HepG2 (cell line): ENCODE measurements around the gene CXXC5. TPM values are rescaled to one million over a fixed set of nuclear protein-coding genes. Genes with fewer than 3 reads are reported as not detected.
A peak's percentile ranks its signal among the peaks of the same experiment; 100 is the strongest.

Experiments used
- ATF7 ChIP-seq, 2 experiments: fragments of 450-650 bp in 1 of 2; sonication (generic) in 1 of 2; formaldehyde crosslinking in 1 of 2; IDR thresholded peaks; 2 replicates each; pipeline versions ENCODE4 v1.4.0 to v1.6.1; 2016 to 2020; ENCODE audit warnings: antibody characterized with exemption in 1 of 2, mild to moderate bottlenecking in 1 of 2, missing genetic modification reagents in 1 of 2
- CENPT ChIP-seq: sonication (generic); formaldehyde crosslinking; IDR thresholded peaks from 2 replicates; pipeline ENCODE4 v1.8.0; 2022; ENCODE audit warnings: low read depth, mild to moderate bottlenecking, moderate library complexity, missing genetic modification reagents
- ERF ChIP-seq: IDR thresholded peaks from 2 replicates; pipeline ENCODE4 v1.6.1; 2018; ENCODE audit warnings: missing biosample characterization, missing genetic modification reagents
- ESRRA ChIP-seq: sonication (generic); formaldehyde crosslinking; IDR thresholded peaks from 2 replicates; pipeline ENCODE4 v1.5.1; 2020; ENCODE audit warnings: mild to moderate bottlenecking, low read depth, missing genetic modification reagents
- GABPA ChIP-seq, 2 experiments: IDR thresholded peaks; 2 replicates each; pipeline ENCODE4 v1.6.1; 2011 to 2016; ENCODE audit warnings: low read depth in 2 of 2, low read length in 1 of 2, missing biosample characterization in 1 of 2, missing genetic modification characterization in 1 of 2
- KAT8 ChIP-seq: IDR thresholded peaks from 2 replicates; pipeline ENCODE4 v1.6.1; 2016; ENCODE audit warnings: missing genetic modification reagents, missing compliant biosample characterization
- MEF2D ChIP-seq: sonication (generic); formaldehyde crosslinking; IDR thresholded peaks from 2 replicates; pipeline ENCODE4 v1.5.1; 2020; ENCODE audit warnings: mild to moderate bottlenecking, missing genetic modification reagents
- NONO ChIP-seq, 2 experiments: fragments of 450-650 bp in 1 of 2; sonication (generic) in 1 of 2; formaldehyde crosslinking in 1 of 2; IDR thresholded peaks in 1 of 2; conservative IDR thresholded peaks in 1 of 2; 2 replicates each; pipeline versions ENCODE4 v1.6.1 to v1.8.0; 2017 to 2022; ENCODE audit warnings: mild to moderate bottlenecking in 1 of 2, missing genetic modification reagents in 1 of 2, moderate library complexity in 1 of 2
- PHB2 ChIP-seq: fragments of 450-650 bp; IDR thresholded peaks from 2 replicates; pipeline ENCODE4 v1.6.1; 2018; ENCODE audit not compliant: partially characterized antibody
- RARA ChIP-seq: IDR thresholded peaks from 2 replicates; pipeline ENCODE4 v1.6.1; 2016; ENCODE audit warnings: missing genetic modification reagents, missing compliant biosample characterization
- SALL1 ChIP-seq: sonication (generic); formaldehyde crosslinking; IDR thresholded peaks from 2 replicates; pipeline ENCODE4 v1.8.0; 2022; ENCODE audit warnings: mild to moderate bottlenecking, missing genetic modification reagents
- ZNF329 ChIP-seq: sonication (generic); formaldehyde crosslinking; IDR thresholded peaks from 2 replicates; pipeline ENCODE4 v1.9.0; 2021; ENCODE audit warnings: low read depth, mild to moderate bottlenecking, missing genetic modification reagents
- ZNF350 ChIP-seq: sonication (generic); formaldehyde crosslinking; IDR thresholded peaks from 2 replicates; pipeline ENCODE4 v1.4.0; 2020; ENCODE audit warnings: mild to moderate bottlenecking, low read depth, missing genetic modification reagents, borderline replicate concordance
- polyA plus RNA-seq, 8 experiments: library from polyadenylated mRNA; depleted of rRNA in 3 of 8; stranded (reverse) in 7 of 8; unstranded in 1 of 8; fragments of >200 nt; fragmentation: Illumina TruSeq in 4 of 8; extraction: Trizol in 4 of 8; gene quantifications; 2 replicates each; pipeline versions ENCODE4 v1.2.1 to v1.2.3, GENCODE V29; 2011 to 2016; ENCODE audit warnings: low read depth in 4 of 8, missing spikeins in 1 of 8, mixed read lengths in 1 of 8; ENCODE audit not compliant: insufficient read depth in 1 of 8
- total RNA-seq, 5 experiments: library from RNA; depleted of rRNA; stranded (reverse); fragments of >200 nt; fragmentation: Illumina TruSeq; extraction: Trizol; gene quantifications; 2 replicates each; pipeline ENCODE4 v1.2.3, GENCODE V29; 2016; ENCODE audit warnings: low read depth in 1 of 5
- TF ChIP-seq, protein P1 (sequence below): sonication (generic); formaldehyde crosslinking; IDR thresholded peaks from 2 replicates; pipeline ENCODE4 v1.4.0; 2020; ENCODE audit warnings: missing genetic modification reagents
- TF ChIP-seq, protein P2 (sequence below): sonication (generic); formaldehyde crosslinking; IDR thresholded peaks from 2 replicates; pipeline ENCODE4 v1.5.0; 2020; ENCODE audit warnings: mild to moderate bottlenecking, missing genetic modification reagents, moderate library complexity
- TF ChIP-seq, protein P3 (sequence below): sonication (generic); formaldehyde crosslinking; IDR thresholded peaks from 2 replicates; pipeline ENCODE4 v1.4.0; 2020; ENCODE audit warnings: missing genetic modification reagents; ENCODE audit errors: not compliant biosample characterization
- TF ChIP-seq, protein P4 (sequence below): sonication (generic); formaldehyde crosslinking; IDR thresholded peaks from 2 replicates; pipeline ENCODE4 v1.5.1; 2020; ENCODE audit warnings: mild to moderate bottlenecking, missing genetic modification reagents, borderline replicate concordance

Gene CXXC5
- total and polyA plus RNA-seq, 2 of the 13 experiments (the other 11 are each of a cell fraction or from before 2014, with no cell fraction given) = 32.3 to 33.0 TPM

DNA sequence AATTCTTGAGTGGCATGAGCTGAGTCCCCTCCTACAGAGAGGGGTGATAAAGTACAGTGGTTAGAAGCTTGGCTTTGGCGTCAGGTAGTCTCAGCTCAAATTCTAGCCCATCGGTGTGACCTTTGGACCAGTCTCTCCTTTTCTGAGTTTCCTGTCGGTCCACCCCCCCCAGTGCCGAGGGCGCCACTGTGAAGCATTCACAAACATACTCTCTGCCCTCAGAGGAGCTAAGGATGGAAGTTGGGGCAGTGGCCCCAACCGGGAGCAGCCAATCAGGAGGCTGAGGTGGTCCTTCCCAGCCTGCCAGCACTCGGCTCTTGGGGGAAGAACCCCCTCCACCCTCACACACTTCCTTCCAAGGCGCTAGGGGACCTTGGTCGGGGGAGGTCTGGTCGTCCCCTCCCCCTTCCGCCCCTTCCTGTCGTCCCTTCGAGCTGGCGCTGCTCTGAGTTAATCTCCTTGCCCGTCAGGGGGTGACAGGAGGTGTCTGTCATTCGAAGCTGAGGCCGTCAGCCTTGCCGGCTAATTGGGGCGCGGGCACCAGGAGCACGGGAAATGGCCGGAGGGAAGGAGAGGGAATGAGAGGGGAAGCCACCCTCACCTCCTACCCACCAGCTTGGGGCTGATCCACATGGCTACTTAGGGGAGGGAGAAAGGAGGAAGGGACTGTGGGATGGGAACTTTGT is 53.0 kb downstream of the CXXC5 start (continued):
- TF ChIP-seq RARA (CRISPR knock-in tag) (peak; percentile 49; the same call in 1 of the 2 replicates), PHB2 (no peak), KAT8 (CRISPR knock-in tag) (peak; percentile 66), SALL1 (CRISPR knock-in tag) (peak; percentile 85), ERF (CRISPR knock-in tag) (peak; percentile 73; the same call in 1 of the 2 replicates), ATF7 (IDR thresholded peaks at IDR 0.05) (no peak), ATF7 (CRISPR knock-in tag; IDR thresholded peaks at IDR 0.05) (no peak), GABPA (IDR thresholded peaks at IDR 0.05; ENCODE audit: low read depth, low read length) (no peak), GABPA (CRISPR knock-in tag; IDR thresholded peaks at IDR 0.05; ENCODE audit: low read depth) (peak; percentile 38), CENPT (no peak), ZNF329 (CRISPR knock-in tag) (0 out of 2 replicates have a peak, but pooled peaks have one; percentile 13), MEF2D (CRISPR knock-in tag) (peak; percentile 83), NONO (IDR thresholded peaks at IDR 0.05) (no peak), NONO (CRISPR knock-in tag; conservative IDR thresholded peaks at IDR 0.05) (peak; percentile 27), ESRRA (CRISPR knock-in tag) (peak; percentile 42), ZNF350 (CRISPR knock-in tag) (peak; percentile 81)
- TF ChIP-seq, protein P1, sequence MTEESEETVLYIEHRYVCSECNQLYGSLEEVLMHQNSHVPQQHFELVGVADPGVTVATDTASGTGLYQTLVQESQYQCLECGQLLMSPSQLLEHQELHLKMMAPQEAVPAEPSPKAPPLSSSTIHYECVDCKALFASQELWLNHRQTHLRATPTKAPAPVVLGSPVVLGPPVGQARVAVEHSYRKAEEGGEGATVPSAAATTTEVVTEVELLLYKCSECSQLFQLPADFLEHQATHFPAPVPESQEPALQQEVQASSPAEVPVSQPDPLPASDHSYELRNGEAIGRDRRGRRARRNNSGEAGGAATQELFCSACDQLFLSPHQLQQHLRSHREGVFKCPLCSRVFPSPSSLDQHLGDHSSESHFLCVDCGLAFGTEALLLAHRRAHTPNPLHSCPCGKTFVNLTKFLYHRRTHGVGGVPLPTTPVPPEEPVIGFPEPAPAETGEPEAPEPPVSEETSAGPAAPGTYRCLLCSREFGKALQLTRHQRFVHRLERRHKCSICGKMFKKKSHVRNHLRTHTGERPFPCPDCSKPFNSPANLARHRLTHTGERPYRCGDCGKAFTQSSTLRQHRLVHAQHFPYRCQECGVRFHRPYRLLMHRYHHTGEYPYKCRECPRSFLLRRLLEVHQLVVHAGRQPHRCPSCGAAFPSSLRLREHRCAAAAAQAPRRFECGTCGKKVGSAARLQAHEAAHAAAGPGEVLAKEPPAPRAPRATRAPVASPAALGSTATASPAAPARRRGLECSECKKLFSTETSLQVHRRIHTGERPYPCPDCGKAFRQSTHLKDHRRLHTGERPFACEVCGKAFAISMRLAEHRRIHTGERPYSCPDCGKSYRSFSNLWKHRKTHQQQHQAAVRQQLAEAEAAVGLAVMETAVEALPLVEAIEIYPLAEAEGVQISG (CRISPR knock-in tag) = peak; percentile 11; the same call in 1 of the 2 replicates
- TF ChIP-seq, protein P2, sequence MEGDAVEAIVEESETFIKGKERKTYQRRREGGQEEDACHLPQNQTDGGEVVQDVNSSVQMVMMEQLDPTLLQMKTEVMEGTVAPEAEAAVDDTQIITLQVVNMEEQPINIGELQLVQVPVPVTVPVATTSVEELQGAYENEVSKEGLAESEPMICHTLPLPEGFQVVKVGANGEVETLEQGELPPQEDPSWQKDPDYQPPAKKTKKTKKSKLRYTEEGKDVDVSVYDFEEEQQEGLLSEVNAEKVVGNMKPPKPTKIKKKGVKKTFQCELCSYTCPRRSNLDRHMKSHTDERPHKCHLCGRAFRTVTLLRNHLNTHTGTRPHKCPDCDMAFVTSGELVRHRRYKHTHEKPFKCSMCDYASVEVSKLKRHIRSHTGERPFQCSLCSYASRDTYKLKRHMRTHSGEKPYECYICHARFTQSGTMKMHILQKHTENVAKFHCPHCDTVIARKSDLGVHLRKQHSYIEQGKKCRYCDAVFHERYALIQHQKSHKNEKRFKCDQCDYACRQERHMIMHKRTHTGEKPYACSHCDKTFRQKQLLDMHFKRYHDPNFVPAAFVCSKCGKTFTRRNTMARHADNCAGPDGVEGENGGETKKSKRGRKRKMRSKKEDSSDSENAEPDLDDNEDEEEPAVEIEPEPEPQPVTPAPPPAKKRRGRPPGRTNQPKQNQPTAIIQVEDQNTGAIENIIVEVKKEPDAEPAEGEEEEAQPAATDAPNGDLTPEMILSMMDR (CRISPR knock-in tag) = peak; percentile 16; the same call in 1 of the 2 replicates
- TF ChIP-seq, protein P3, sequence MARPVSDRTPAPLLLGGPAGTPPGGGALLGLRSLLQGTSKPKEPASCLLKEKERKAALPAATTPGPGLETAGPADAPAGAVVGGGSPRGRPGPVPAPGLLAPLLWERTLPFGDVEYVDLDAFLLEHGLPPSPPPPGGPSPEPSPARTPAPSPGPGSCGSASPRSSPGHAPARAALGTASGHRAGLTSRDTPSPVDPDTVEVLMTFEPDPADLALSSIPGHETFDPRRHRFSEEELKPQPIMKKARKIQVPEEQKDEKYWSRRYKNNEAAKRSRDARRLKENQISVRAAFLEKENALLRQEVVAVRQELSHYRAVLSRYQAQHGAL (CRISPR knock-in tag) = no peak
- TF ChIP-seq, protein P4, sequence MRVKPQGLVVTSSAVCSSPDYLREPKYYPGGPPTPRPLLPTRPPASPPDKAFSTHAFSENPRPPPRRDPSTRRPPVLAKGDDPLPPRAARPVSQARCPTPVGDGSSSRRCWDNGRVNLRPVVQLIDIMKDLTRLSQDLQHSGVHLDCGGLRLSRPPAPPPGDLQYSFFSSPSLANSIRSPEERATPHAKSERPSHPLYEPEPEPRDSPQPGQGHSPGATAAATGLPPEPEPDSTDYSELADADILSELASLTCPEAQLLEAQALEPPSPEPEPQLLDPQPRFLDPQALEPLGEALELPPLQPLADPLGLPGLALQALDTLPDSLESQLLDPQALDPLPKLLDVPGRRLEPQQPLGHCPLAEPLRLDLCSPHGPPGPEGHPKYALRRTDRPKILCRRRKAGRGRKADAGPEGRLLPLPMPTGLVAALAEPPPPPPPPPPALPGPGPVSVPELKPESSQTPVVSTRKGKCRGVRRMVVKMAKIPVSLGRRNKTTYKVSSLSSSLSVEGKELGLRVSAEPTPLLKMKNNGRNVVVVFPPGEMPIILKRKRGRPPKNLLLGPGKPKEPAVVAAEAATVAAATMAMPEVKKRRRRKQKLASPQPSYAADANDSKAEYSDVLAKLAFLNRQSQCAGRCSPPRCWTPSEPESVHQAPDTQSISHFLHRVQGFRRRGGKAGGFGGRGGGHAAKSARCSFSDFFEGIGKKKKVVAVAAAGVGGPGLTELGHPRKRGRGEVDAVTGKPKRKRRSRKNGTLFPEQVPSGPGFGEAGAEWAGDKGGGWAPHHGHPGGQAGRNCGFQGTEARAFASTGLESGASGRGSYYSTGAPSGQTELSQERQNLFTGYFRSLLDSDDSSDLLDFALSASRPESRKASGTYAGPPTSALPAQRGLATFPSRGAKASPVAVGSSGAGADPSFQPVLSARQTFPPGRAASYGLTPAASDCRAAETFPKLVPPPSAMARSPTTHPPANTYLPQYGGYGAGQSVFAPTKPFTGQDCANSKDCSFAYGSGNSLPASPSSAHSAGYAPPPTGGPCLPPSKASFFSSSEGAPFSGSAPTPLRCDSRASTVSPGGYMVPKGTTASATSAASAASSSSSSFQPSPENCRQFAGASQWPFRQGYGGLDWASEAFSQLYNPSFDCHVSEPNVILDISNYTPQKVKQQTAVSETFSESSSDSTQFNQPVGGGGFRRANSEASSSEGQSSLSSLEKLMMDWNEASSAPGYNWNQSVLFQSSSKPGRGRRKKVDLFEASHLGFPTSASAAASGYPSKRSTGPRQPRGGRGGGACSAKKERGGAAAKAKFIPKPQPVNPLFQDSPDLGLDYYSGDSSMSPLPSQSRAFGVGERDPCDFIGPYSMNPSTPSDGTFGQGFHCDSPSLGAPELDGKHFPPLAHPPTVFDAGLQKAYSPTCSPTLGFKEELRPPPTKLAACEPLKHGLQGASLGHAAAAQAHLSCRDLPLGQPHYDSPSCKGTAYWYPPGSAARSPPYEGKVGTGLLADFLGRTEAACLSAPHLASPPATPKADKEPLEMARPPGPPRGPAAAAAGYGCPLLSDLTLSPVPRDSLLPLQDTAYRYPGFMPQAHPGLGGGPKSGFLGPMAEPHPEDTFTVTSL (CRISPR knock-in tag) = no peak
